HG02759 (cell line): ENCODE results near the gene SDHC.
"Not testable (repeated sequence)": the region's sequence is repeated elsewhere in the genome, so short reads cannot be mapped to it uniquely, and the experiment has no call there.

ENCODE experiments used
- ATAC-seq: cut with Tn5 transposase; IDR thresholded peaks from one replicate; pipeline ENCODE4 v1.9.1; 2021; ENCODE audit warnings: mild to moderate bottlenecking, moderate library complexity; ENCODE audit not compliant: unreplicated experiment

Gene SDHC

DNA sequence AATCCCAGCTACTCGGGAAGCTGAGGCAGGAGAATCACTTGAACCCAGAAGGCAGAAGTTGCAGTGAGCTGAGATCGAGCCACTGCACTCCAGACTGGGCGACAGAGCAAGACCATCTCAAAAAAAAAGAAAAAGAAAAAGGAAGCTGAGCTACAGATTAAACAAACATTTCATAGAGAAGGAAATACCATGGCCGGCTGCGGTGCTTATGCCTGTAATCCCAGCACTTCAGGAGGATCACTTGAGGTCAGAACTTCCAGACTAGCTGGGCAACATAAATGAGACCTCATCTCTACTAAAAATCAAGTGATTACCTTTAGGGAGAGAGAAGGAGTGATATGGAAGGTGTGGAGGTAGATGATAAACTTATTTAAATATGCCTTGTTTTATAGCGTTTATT is 67.5 kb downstream of the SDHC start:
- ATAC-seq = no peak

- no peak for ATAC-seq
Measured at GRCh38 chr1:161382214-161383019, 68.2 kb downstream of the SDHC start.

DNA sequence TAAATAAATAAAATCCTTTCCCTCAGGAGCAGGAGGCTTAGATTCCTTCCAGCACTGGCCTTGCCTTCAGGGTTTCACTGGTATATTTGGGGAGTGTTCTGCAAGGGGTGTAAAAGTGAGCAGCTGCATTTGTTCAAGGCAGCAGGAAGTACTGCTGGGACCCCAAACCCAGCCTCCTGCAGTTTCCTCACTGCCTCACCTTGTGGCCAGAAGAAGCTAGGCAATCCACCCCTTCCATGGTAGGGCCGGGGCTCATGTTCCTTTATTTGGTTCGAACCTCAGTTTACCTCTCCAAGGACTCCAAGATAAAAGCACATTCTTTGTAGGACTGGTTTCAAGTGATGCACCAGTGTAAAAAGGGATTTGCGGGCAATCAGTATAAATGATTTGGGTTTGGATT is 74.5 kb downstream of the SDHC start:
- no peak for ATAC-seq

DNA sequence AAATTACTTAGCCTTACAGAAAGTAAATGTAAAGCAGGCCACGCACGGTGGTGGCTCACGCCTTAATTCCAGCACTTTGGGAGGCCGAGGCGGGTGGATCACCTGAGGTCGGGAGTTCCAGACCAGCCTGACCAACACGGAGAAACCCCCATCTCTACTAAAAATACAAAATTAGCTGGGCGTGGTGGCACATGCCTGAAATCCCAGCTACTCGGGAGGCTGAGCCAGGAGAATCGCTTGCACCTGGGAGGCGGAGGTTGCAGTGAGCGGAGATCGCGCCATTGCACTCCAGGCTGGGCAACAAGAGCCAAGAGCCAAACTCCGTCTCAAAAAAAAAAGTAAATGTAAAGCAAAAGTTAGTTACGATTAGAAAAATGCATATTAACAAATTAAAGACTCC is 75.0 kb downstream of the SDHC start:
- not testable (repeated sequence) for ATAC-seq

- ATAC-seq = peak; percentile 84
Measured at GRCh38 chr1:161389691-161390558, 75.7 kb downstream of the SDHC start.

DNA sequence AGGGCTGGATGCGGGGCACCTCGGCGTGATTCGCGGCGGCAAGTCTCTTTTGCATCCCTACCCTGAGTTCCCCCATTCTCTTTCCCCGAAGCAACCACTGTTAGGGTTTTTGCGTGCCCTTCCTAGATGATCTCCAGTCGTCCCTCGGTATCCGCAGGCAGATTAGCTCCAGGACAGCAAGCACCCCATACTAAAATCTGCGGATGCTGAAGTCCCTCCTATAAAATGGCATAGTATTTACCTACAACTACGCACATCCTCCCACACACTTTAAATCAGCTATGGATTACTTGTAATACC is 76.3 kb downstream of the SDHC start:
- ATAC-seq = no peak

- not testable (repeated sequence) for ATAC-seq
Measured at GRCh38 chr1:161391136-161391535, 77.0 kb downstream of the SDHC start.

DNA sequence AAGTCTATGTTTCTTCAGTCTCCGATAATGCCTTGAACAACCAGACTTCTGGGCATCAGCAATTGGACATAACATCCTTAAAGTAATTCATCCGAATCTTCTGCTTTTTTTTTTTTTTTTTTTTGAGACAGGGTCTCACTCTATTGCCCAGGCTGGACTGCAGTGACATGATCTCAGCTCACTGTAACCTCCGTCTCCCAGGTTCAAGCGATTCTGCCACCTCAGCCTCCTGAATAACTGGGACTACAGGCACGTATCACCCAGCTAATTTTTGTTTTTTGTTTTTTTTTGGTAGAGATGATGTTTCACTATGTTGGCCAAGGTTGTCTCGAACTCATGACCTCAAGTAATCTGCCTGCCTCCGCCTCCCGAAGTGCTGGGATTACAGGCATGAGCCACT is 77.4 kb downstream of the SDHC start:
- no peak for ATAC-seq

DNA sequence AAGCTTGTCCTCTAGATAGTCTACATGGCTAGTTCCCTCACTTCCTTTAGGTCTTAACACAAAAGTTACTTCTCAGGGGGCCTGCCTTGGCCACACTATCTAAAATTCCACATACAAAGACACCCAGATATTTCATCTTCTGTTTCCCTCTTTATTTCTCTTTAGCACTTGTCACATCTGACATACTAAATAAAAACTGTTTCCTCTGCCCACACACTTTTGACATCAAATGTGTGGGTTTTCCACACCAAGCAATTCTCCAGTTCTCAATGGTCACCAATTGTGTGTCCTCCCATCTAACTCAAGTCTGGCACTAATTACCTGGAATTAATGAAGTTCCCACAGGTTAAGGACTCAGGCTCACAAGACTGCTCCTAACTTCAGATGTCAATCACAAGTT is 79.0 kb downstream of the SDHC start:
- ATAC-seq = no peak

DNA sequence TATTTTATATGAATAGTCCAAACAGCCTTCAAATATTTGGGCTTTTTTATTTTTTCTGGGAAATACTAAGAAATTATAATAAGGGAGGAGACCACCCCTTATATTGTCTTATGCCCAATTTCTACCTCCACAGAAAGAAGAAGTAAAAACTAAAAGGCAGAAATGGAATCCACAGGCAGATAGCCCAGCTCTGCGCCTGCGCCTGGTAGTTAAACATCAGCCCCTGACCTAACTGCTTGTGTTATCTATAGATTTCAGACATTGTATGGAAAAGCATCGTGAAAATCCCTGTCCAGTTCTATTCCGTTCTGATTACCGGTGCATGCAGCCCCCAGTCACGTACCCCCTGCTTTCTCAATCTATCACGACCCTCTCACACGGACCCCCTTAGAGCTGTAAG is 82.9 kb downstream of the SDHC start:
- not testable (repeated sequence) for ATAC-seq

DNA sequence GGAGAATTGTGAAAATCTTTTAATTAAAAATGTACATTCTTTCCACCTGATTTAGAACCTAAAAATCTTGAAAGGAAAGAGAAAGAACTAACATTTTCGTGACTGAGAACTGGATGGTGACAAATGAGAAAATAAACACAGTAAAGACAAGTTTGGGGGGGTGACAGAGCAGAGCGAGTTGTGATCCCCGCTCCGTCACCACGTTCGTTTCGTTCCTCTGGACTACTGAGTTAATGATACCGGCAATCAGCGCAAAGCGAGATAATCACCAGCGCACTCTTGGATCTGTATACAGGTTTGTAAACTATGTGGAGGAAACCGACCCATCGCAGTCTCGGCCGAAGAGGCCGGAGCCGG is 84.7 kb downstream of the SDHC start:
- ATAC-seq = no peak

DNA sequence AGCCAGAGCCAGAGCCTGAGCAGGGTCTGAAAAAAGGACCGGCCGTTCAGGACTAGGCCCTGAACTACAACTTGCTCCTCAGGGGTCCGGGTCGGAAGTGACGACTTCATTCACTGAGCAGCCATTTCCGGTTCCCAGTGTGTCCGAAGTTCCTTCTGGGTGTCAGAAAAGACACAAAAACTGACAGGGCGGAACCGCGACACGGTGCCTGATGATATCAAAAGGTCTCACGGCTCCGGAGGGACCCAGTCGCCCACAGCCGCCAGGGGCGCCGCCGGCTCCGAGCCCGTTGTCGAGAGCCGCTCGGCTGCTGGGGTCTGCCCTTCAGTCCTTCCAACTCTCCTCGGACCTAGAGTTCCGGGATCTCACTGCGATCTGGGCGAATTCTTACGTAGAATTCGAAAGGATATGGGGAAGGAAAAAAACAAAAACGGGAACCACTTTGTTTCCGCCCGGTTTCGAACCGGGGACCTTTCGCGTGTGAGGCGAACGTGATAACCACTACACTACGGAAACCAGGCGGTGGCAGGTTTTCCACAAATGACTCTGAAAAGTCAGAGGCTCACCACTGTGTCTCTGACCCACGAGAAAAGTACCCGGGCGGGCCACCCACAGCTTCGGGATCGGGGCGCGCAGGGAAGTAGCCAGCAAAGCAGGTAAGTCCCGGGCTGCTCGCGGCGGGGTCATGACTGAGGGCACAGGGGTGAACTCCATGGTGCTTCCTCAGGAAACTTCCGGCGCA is 85.2 kb downstream of the SDHC start:
- ATAC-seq = peak; percentile 76

GRCh38 chr1:161402446-161402845 is 88.3 kb downstream of the SDHC start:
- ATAC-seq = no peak

DNA sequence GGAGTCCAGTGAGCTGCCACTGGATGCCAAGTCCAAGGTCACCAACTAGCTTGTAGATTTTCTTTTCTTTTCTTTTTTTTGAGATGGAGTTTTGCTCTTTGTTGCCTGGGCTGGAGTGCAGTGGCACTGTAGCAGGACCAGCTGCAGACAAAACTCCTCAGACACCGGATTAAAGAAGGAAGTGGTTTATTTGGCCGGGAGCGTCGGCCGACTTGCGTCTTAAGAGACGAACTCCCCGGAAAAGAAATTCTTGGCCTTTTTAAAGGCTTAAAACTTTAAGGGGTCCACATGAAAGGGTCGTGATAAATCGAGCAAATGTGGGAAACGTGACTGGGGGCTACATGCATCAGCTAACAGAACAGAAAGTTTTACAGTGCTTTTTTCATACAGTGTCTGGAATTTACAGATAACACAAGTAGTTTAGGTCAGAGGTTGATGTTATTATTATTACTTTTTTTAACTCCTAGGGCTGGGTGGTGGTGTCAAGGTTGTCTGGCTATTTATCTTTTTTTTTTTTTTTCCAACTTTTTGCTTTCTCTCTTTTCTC is 89.9 kb downstream of the SDHC start:
- ATAC-seq = no peak

GRCh38 chr1:161406551-161406950 is 92.4 kb downstream of the SDHC start:
- not testable (repeated sequence) for ATAC-seq

GRCh38 chr1:161407451-161407985 is 93.3 kb downstream of the SDHC start:
- no peak for ATAC-seq

GRCh38 chr1:161408429-161409052 is 94.4 kb downstream of the SDHC start:
- ATAC-seq = no peak

GRCh38 chr1:161409848-161410635 is 95.9 kb downstream of the SDHC start:
- peak; percentile 39 for ATAC-seq

GRCh38 chr1:161410636-161410970 is 96.4 kb downstream of the SDHC start:
- ATAC-seq = not testable (repeated sequence)
